Endodermal cell (in vitro differentiated cells): ENCODE results near the gene GID4. TPM values are rescaled to one million over a fixed set of nuclear protein-coding genes. Genes with fewer than 3 reads are reported as not detected.

ENCODE experiments used
- DNase-seq: peaks from one replicate; pipeline ENCODE4 v3.0.0-alpha.2; 2017
- H3K27ac ChIP-seq: 2 replicates; pipeline ENCODE4 v1.5.1; 2013; ENCODE audit warnings: mild to moderate bottlenecking, low read depth, low read length, moderate library complexity
- H3K27me3 ChIP-seq: 2 replicates; pipeline ENCODE4 v1.6.1; 2013; ENCODE audit warnings: mild to moderate bottlenecking, low read length, moderate library complexity; ENCODE audit not compliant: insufficient read depth, control insufficient read depth, poor library complexity, severe bottlenecking
- H3K36me3 ChIP-seq: 2 replicates; pipeline ENCODE4 v1.7.0; 2013; ENCODE audit warnings: mild to moderate bottlenecking, low read length, moderate library complexity; ENCODE audit not compliant: control insufficient read depth, insufficient read depth
- H3K4me1 ChIP-seq: one replicate; pipeline ENCODE4 v1.7.0; 2013; ENCODE audit warnings: low read length; ENCODE audit not compliant: control insufficient read depth, insufficient read depth
- H3K4me3 ChIP-seq: 2 replicates; pipeline ENCODE4 v1.5.1; 2013; ENCODE audit warnings: mild to moderate bottlenecking, low read length, moderate library complexity
- H3K9ac ChIP-seq: 2 replicates; pipeline ENCODE4 v1.6.1; 2013; ENCODE audit warnings: mild to moderate bottlenecking, low read length, moderate library complexity; ENCODE audit not compliant: poor library complexity, severe bottlenecking; ENCODE audit errors: extremely low read depth
- H3K9me3 ChIP-seq: 2 replicates; pipeline ENCODE4 v1.6.1; 2013; ENCODE audit warnings: mild to moderate bottlenecking, low read length, moderate library complexity; ENCODE audit not compliant: control insufficient read depth
- H3K27ac Mint-ChIP-seq: 2 replicates; pipeline ENCODE4 v1.8.0; 2020; ENCODE audit warnings: mixed read lengths
- H3K27me3 Mint-ChIP-seq: 2 replicates; pipeline ENCODE4 v1.8.0; 2021; ENCODE audit warnings: mild to moderate bottlenecking, mixed read lengths; ENCODE audit not compliant: insufficient read depth
- H3K36me3 Mint-ChIP-seq: 2 replicates; pipeline ENCODE4 v1.8.0; 2020; ENCODE audit warnings: low read depth, mixed read lengths
- H3K4me1 Mint-ChIP-seq: 2 replicates; pipeline ENCODE4 v1.8.0; 2020; ENCODE audit warnings: mixed read lengths
- H3K4me3 Mint-ChIP-seq: 2 replicates; pipeline ENCODE4 v1.8.0; 2020; ENCODE audit warnings: mild to moderate bottlenecking, moderate library complexity, mixed read lengths
- H3K9me3 Mint-ChIP-seq: 2 replicates; pipeline ENCODE4 v1.8.0; 2020; ENCODE audit warnings: mild to moderate bottlenecking, mixed read lengths
- WGBS, 2 experiments: methylation state at CpG; one replicate each; pipeline versions ENCODE4 v1.1.5 to v1.1.7; 2013; ENCODE audit warnings: missing lambda C conversion rate in 2 of 2, mixed read lengths in 1 of 2; ENCODE audit not compliant: insufficient coverage in 1 of 2, insufficient read length in 1 of 2; 5-methylcytosine and 5-hydroxymethylcytosine counted together
- total RNA-seq, 2 donors: library from RNA; stranded (reverse); fragmentation: NEBNext Ultra II Directional in 1 of 2; extraction: Animal tissue kit (Norgen Biotek cat#: 25700) in 1 of 2; gene quantifications; 2 replicates in 1 of 2; 3 replicates in 1 of 2; pipeline ENCODE4 v1.2.1, GENCODE V29; 2021
- TF ChIP-seq, protein P1 (sequence below): fragments of 200-600 bp; sonication (generic); conservative IDR thresholded peaks from 2 replicates; pipeline ENCODE4 v1.5.0; 2021; ENCODE audit warnings: antibody characterized with exemption, mild to moderate bottlenecking

The GID4 gene
- total RNA-seq, 2 donors from 2014 or later: 20.5 to 20.8 TPM

DNA sequence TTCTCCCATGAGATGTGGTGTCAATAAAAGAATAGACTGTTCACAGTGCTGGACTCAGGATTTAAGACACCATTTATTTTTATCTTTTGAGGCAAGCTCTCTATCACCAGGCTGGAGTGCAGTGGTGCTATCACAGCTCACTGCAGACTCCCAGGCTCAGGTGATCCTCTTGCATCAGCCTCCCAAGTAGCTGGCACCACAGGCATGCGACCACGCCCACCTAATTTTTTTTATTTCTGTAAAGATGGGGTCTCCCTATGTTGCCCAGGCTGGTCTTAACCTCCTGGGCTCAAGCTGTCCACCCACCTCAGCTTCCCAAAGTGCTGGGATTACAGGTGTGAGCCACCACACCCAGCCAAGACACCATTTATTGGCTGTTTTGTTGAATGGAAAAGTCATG is 29.9 kb downstream of the GID4 start:
- Histone ChIP-seq H3K27ac (no peak overlapping the region), H3K9ac (no peak overlapping the region), H3K27me3 (no peaks in the 10 kb centered on the region), H3K4me3 (no peak overlapping the region), H3K36me3 (peaks cover 38% of the 10 kb centered on the region), H3K9me3 (no peaks in the 10 kb centered on the region), H3K4me1 (no peaks in the 10 kb centered on the region)
- WGBS, 2 experiments: 96% methylated on average over 2 of the region's 2 CpGs; no CpG with 5 or more reads in 1 of the 2 experiments
- peaks cover 6% of the 10 kb centered on the region for H3K4me1 Mint-ChIP-seq
- DNase-seq: no peak
- no peaks in the 10 kb centered on the region for H3K9me3 Mint-ChIP-seq
- H3K27me3 Mint-ChIP-seq: no peaks in the 10 kb centered on the region
- no peak overlapping the region for H3K4me3 Mint-ChIP-seq
- no peak overlapping the region for H3K27ac Mint-ChIP-seq
- TF ChIP-seq, protein P1, sequence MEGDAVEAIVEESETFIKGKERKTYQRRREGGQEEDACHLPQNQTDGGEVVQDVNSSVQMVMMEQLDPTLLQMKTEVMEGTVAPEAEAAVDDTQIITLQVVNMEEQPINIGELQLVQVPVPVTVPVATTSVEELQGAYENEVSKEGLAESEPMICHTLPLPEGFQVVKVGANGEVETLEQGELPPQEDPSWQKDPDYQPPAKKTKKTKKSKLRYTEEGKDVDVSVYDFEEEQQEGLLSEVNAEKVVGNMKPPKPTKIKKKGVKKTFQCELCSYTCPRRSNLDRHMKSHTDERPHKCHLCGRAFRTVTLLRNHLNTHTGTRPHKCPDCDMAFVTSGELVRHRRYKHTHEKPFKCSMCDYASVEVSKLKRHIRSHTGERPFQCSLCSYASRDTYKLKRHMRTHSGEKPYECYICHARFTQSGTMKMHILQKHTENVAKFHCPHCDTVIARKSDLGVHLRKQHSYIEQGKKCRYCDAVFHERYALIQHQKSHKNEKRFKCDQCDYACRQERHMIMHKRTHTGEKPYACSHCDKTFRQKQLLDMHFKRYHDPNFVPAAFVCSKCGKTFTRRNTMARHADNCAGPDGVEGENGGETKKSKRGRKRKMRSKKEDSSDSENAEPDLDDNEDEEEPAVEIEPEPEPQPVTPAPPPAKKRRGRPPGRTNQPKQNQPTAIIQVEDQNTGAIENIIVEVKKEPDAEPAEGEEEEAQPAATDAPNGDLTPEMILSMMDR: no peak
- H3K36me3 Mint-ChIP-seq: peaks cover 19% of the 10 kb centered on the region

GRCh38 chr17:18070861-18071340 is 31.7 kb downstream of the GID4 start:
- peak; percentile 75 for DNase-seq

GRCh38 chr17:18071751-18072150 is 32.5 kb downstream of the GID4 start:
- H3K9ac ChIP-seq: no peak overlapping the region
- Mint-ChIP-seq H3K27ac (no peak overlapping the region), H3K36me3 (no peaks in the 10 kb centered on the region), H3K4me3 (no peak overlapping the region), H3K4me1 (peaks cover 6% of the 10 kb centered on the region), H3K9me3 (no peaks in the 10 kb centered on the region), H3K27me3 (peaks cover 3% of the 10 kb centered on the region)
- DNase-seq: no peak
- no peak overlapping the region for H3K27ac ChIP-seq
- peaks cover 11% of the 10 kb centered on the region for H3K36me3 ChIP-seq
- no peak overlapping the region for H3K4me3 ChIP-seq
- H3K27me3 ChIP-seq: no peaks in the 10 kb centered on the region
- H3K4me1 ChIP-seq: no peaks in the 10 kb centered on the region
- TF ChIP-seq, protein P1: no peak
- no peaks in the 10 kb centered on the region for H3K9me3 ChIP-seq

More at GRCh38 chr17:18070861-18071340, 31.7 kb downstream of the GID4 start:
- Mint-ChIP-seq H3K36me3 (peaks cover 2% of the 10 kb centered on the region), H3K4me1 (peaks cover 6% of the 10 kb centered on the region), H3K4me3 (no peak overlapping the region), H3K27me3 (no peaks in the 10 kb centered on the region), H3K9me3 (no peaks in the 10 kb centered on the region), H3K27ac (no peak overlapping the region)
- Histone ChIP-seq H3K27me3 (no peaks in the 10 kb centered on the region), H3K4me1 (no peaks in the 10 kb centered on the region), H3K9me3 (no peaks in the 10 kb centered on the region), H3K9ac (peak overlapping the region; percentile 17), H3K4me3 (no peak overlapping the region), H3K36me3 (peaks cover 20% of the 10 kb centered on the region), H3K27ac (peak overlapping the region; percentile 54)
- 54 to 62% methylated on average over 7 to 8 of the region's 8 CpGs for WGBS, 2 experiments
- TF ChIP-seq, protein P1: no peak
